ENCODE results near the gene OR2K2. TPM values are rescaled to one million over a fixed set of nuclear protein-coding genes. Genes with fewer than 3 reads are reported as not detected.
"Not testable (repeated sequence)": the region's sequence is repeated elsewhere in the genome, so short reads cannot be mapped to it uniquely, and the experiment has no call there.

Gene OR2K2
- total RNA-seq, 4 donors from 2014 or later, result not detected

GRCh38 chr9:111349766-111350165 is 19.7 kb upstream of the OR2K2 start:
- Histone ChIP-seq H3K4me1 (no peaks in the 10 kb centered on the region), H3K27ac (no peak overlapping the region), H3K9me3 (no peaks in the 10 kb centered on the region), H3K27me3 (no peaks in the 10 kb centered on the region), H3K4me3 (replicated peaks in 1 of 3) (no peak overlapping the region), H3K36me3 (no peaks in the 10 kb centered on the region)
- no peak for TF ChIP-seq CTCF (IDR thresholded peaks at IDR 0.05)
- TF ChIP-seq POLR2A (IDR thresholded peaks at IDR 0.05), result no peak
- 84 to 89% methylated on average over 5 of the region's 5 CpGs for WGBS, 2 donors
- intact Hi-C loops (cut with DNase I), result no loop called here
- no peak for DNase-seq

DNA sequence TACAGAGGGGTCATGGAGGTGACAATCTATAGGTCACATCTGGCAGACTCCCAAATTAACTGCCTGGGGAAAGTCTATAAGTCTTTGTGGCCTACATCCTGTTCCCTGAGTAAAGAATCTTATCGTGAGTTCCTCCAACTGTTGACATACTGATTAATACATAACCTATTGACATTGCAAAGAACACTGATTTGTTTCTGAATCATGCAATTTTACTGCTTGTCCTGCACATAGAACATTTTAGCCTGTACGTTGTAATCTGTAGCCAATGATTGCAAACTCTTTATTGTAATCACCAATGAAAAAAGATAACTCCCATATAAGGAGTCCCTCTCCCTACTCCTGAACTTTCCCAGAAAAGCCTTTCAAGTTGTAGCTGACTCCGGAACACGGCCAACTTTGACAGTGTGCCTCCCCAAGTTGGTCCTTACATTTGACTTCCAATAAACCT is 18.8 kb upstream of the OR2K2 start:
- intact Hi-C loops (cut with DNase I), result no loop called here
- Histone ChIP-seq H3K4me3 (replicated peaks in 1 of 3) (no peak overlapping the region), H3K9me3 (no peaks in the 10 kb centered on the region), H3K27ac (no peak overlapping the region), H3K27me3 (no peaks in the 10 kb centered on the region), H3K4me1 (no peaks in the 10 kb centered on the region), H3K36me3 (no peaks in the 10 kb centered on the region)
- WGBS, 2 donors, result 58 to 59% methylated on average over 4 of the region's 4 CpGs
- no peak for DNase-seq
- TF ChIP-seq POLR2A (IDR thresholded peaks at IDR 0.05) (no peak), CTCF (IDR thresholded peaks at IDR 0.05) (no peak)

DNA sequence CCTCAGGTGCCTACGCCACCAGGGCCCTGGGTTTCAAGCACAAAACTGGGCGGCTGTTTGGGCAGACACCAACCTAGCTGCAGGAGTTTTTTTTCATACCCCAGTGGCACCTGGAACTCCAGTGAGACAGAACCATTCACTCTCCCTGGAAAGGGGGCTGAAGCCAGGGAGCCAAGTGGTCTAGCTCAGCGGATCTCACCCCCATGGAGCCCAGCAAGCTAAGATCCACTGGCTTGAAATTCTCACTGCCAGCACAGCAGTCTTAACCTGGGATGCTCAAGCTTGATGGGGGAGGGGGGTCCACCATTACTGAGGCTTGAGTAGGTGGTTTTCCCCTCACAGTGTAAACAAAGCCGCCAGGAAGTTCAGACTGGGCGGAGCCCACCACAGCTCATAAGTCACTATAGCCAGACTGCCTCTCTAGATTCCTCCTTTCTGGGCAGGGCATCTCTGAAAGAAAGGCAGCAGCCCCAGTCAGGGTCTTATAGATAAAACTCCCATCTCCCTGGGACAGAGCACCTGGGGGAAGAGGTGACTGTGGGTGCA is 4.4 kb upstream of the OR2K2 start:
- H3K36me3 ChIP-seq; DNase-seq; H3K9me3 ChIP-seq; H3K27ac ChIP-seq; intact Hi-C loops (cut with DNase I); H3K4me1 ChIP-seq; H3K4me3 ChIP-seq (replicated peaks in 1 of 3); H3K27me3 ChIP-seq: not testable (repeated sequence)
- WGBS, 2 donors, result 63 to 90% methylated on average over 3 of the region's 5 CpGs

DNA sequence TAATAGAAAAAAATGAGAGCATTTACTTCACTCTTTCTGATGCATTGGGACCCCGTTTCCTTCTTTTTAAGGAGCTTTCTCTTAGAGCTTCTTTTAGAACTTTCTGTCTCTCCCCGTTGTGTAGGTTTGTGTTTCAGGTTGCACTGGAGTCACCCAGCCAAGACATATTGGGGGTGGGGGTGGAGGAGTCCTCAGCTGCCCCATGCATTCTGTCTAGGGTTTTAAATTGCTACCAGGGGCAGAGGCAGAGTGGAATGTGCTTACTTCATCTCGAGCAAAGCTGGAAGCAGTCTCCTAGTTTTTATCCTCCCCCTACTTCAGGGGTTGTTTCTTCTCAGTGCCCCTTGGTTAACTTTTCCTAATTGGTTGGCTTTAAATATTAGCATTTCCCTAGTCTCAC is 9.4 kb downstream of the OR2K2 start:
- 38 to 47% methylated on average over 3 of the region's 3 CpGs for WGBS, 2 donors
- intact Hi-C loops (cut with DNase I), result no loop called here
- TF ChIP-seq CTCF (IDR thresholded peaks at IDR 0.05) (no peak), POLR2A (IDR thresholded peaks at IDR 0.05) (no peak)
- no peak for DNase-seq
- Histone ChIP-seq H3K27me3 (no peaks in the 10 kb centered on the region), H3K27ac (no peak overlapping the region), H3K36me3 (no peaks in the 10 kb centered on the region), H3K4me3 (replicated peaks in 1 of 3) (no peak overlapping the region), H3K4me1 (no peaks in the 10 kb centered on the region), H3K9me3 (no peaks in the 10 kb centered on the region)

GRCh38 chr9:111316796-111317195 is 13.2 kb downstream of the OR2K2 start:
- no peak overlapping the region for H3K27ac ChIP-seq
- no peaks in the 10 kb centered on the region for H3K36me3 ChIP-seq
- H3K9me3 ChIP-seq, result no peaks in the 10 kb centered on the region
- TF ChIP-seq CTCF (IDR thresholded peaks at IDR 0.05), result no peak
- TF ChIP-seq POLR2A (IDR thresholded peaks at IDR 0.05), result no peak
- no peaks in the 10 kb centered on the region for H3K4me1 ChIP-seq
- WGBS, 2 donors, result 64 to 85% methylated on average over 3 of the region's 3 CpGs
- no peak for DNase-seq
- H3K4me3 ChIP-seq (replicated peaks in 1 of 3), result no peak overlapping the region
- intact Hi-C loops (cut with DNase I), result no loop called here
- no peaks in the 10 kb centered on the region for H3K27me3 ChIP-seq

DNA sequence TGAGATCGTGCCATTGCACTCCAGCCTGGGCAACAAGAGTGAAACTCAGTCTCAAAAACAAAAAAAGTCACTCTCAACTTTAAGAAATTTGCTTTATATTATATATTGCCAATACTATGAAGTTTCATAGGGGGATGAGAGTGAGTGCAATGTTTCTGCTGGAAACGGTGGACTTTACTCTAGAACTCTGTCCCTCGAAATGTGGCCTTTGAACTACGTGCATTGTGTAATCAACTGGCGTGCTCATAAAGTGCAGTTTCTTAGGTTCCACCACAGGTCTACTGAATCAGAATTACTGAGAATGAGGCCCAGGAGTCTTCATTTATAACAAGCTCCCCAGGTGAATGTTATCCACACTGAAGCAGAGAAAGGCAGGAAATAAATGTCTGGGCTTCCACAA is 24.1 kb downstream of the OR2K2 start:
- 90 to 96% methylated on average over 5 of the region's 5 CpGs for WGBS, 2 donors
- intact Hi-C loops (cut with DNase I), result no loop called here
- TF ChIP-seq CTCF (IDR thresholded peaks at IDR 0.05) (no peak), POLR2A (IDR thresholded peaks at IDR 0.05) (no peak)

DNA sequence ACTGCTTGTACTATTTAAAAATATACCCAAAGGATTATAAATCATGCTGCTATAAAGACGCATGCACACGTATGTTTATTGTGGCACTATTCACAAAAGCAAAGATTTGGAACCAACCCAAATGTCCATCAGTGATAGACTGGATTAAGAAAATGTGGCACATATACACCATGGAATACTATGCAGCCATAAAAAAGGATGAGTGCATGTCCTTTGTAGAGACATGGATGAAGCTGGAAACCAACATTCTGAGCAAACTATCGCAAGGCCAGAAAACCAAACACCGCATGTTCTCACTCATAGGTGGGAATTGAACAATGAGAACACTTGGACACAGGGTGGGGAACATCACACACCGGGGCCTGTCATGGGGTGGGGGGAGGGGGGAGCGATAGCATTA is 26.0 kb downstream of the OR2K2 start:
- H3K36me3 ChIP-seq; H3K27ac ChIP-seq; H3K9me3 ChIP-seq; H3K4me3 ChIP-seq (replicated peaks in 1 of 3); H3K4me1 ChIP-seq; DNase-seq; H3K27me3 ChIP-seq: not testable (repeated sequence)
- intact Hi-C loops (cut with DNase I), result loop anchor here (5.0 kb wide), 1 partner anchor 667 kb away; no protein-coding TSS in a partner anchor
- WGBS, 2 donors, result 82 to 91% methylated on average over 6 of the region's 6 CpGs

More for the DNA sequence above, 24.1 kb downstream of the OR2K2 start:
- no peaks in the 10 kb centered on the region for H3K9me3 ChIP-seq
- no peak overlapping the region for H3K27ac ChIP-seq
- H3K36me3 ChIP-seq, result no peaks in the 10 kb centered on the region
- H3K27me3 ChIP-seq, result no peaks in the 10 kb centered on the region
- H3K4me1 ChIP-seq, result no peaks in the 10 kb centered on the region
- no peak for DNase-seq
- H3K4me3 ChIP-seq (replicated peaks in 1 of 3), result no peak overlapping the region
